ENCODE measurements around the gene PSG4.
"Not testable (repeated sequence)": the region's sequence is repeated elsewhere in the genome, so short reads cannot be mapped to it uniquely, and the experiment has no call there.

Gene PSG4

GRCh38 chr19:43197666-43198397, 7.6 kb downstream of the PSG4 start:
- DNase-seq, result not testable (repeated sequence)

- DNase-seq, result not testable (repeated sequence)
These were observed 11.0 kb downstream of the PSG4 start for GRCh38 chr19:43194397-43194796.

GRCh38 chr19:43192381-43193155, 12.9 kb downstream of the PSG4 start:
- DNase-seq, result not testable (repeated sequence)

GRCh38 chr19:43188092-43188491, 17.3 kb downstream of the PSG4 start:
- not testable (repeated sequence) for DNase-seq

- DNase-seq, result not testable (repeated sequence)
These were observed 19.0 kb downstream of the PSG4 start, which contains the start of gene PSG5 for GRCh38 chr19:43186311-43186935. TSS of gene PSG5 (minus strand) at chr19:43186536. CDS start at chr19:43186405, 131 bp downstream.

- not testable (repeated sequence) for DNase-seq
These were observed 23.3 kb downstream of the PSG4 start for GRCh38 chr19:43181869-43182771.

GRCh38 chr19:43179569-43180147, 25.8 kb downstream of the PSG4 start:
- DNase-seq, result not testable (repeated sequence)

- not testable (repeated sequence) for DNase-seq
These were observed 26.9 kb downstream of the PSG4 start for GRCh38 chr19:43178577-43178976.

GRCh38 chr19:43165906-43166305, 39.5 kb downstream of the PSG4 start:
- DNase-seq, result not testable (repeated sequence)

- not testable (repeated sequence) for DNase-seq
These were observed 42.3 kb downstream of the PSG4 start for GRCh38 chr19:43163135-43163534.

GRCh38 chr19:43162261-43162660, 43.2 kb downstream of the PSG4 start:
- DNase-seq, result not testable (repeated sequence)

- DNase-seq, result no peak
These were observed 53.2 kb downstream of the PSG4 start for GRCh38 chr19:43152214-43152613.

- not testable (repeated sequence) for DNase-seq
These were observed 55.6 kb downstream of the PSG4 start for GRCh38 chr19:43149788-43150187.

- DNase-seq, result no peak
These were observed 57.2 kb downstream of the PSG4 start for GRCh38 chr19:43148233-43148632.
